ENCODE measurements around the gene MTSS2. TPM values are rescaled to one million over a fixed set of nuclear protein-coding genes. Genes with fewer than 3 reads are reported as not detected.

MTSS2 gene
- total RNA-seq, 1 experiment from 2014 or later = 47.6 TPM

GRCh38 chr16:70701998-70702397 is 16.1 kb upstream of the MTSS2 start:
- no TSS peak for BruUV-seq (replicated peaks)
- intact Hi-C loops (cut with micrococcal nuclease; ENCODE audit: unreplicated experiment) = no loop called here
- H3K36me3 ChIP-seq (ENCODE audit: insufficient read depth, low read length, poor library complexity, severe bottlenecking) = no peaks in the 10 kb centered on the region

GRCh38 chr16:70701596-70701995 is 15.7 kb upstream of the MTSS2 start:
- Histone ChIP-seq H3K4me1 (ENCODE audit: insufficient read depth, low read length, poor library complexity, severe bottlenecking) (peaks cover 6% of the 10 kb centered on the region), H3K27ac (ENCODE audit: low read depth, low read length, poor library complexity, severe bottlenecking) (no peak overlapping the region), H3K36me3 (ENCODE audit: insufficient read depth, low read length, poor library complexity, severe bottlenecking) (no peaks in the 10 kb centered on the region), H3K9me3 (ENCODE audit: low read depth, low read length, poor library complexity, severe bottlenecking) (no peaks in the 10 kb centered on the region), H3K27me3 (replicated peaks; ENCODE audit: insufficient read depth, low read depth, low read length, poor library complexity) (no peaks in the 10 kb centered on the region), H3K4me3 (ENCODE audit: low read depth, low read length, poor library complexity, severe bottlenecking) (no peak overlapping the region)
- BruUV-seq (replicated peaks) = no TSS peak
- POLR2A ChIA-PET (ENCODE audit: low non-redundant PET) = no interaction called here
- CTCF ChIA-PET = no interaction called here
- TF ChIP-seq, protein P1, sequence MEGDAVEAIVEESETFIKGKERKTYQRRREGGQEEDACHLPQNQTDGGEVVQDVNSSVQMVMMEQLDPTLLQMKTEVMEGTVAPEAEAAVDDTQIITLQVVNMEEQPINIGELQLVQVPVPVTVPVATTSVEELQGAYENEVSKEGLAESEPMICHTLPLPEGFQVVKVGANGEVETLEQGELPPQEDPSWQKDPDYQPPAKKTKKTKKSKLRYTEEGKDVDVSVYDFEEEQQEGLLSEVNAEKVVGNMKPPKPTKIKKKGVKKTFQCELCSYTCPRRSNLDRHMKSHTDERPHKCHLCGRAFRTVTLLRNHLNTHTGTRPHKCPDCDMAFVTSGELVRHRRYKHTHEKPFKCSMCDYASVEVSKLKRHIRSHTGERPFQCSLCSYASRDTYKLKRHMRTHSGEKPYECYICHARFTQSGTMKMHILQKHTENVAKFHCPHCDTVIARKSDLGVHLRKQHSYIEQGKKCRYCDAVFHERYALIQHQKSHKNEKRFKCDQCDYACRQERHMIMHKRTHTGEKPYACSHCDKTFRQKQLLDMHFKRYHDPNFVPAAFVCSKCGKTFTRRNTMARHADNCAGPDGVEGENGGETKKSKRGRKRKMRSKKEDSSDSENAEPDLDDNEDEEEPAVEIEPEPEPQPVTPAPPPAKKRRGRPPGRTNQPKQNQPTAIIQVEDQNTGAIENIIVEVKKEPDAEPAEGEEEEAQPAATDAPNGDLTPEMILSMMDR (conservative IDR thresholded peaks at IDR 0.05; ENCODE audit: low read depth, low read length) = no peak
- no peak for TF ChIP-seq EZH2 (IDR thresholded peaks at IDR 0.05; ENCODE audit: borderline replicate concordance, low read depth, low read length, poor library complexity, severe bottlenecking)
- intact Hi-C loops (cut with micrococcal nuclease; ENCODE audit: unreplicated experiment) = no loop called here
- no peak for DNase-seq (ENCODE audit: low spot score)

More at GRCh38 chr16:70701998-70702397, 16.1 kb upstream of the MTSS2 start:
- Histone ChIP-seq H3K27me3 (replicated peaks; ENCODE audit: insufficient read depth, low read depth, low read length, poor library complexity) (no peaks in the 10 kb centered on the region), H3K9me3 (ENCODE audit: low read depth, low read length, poor library complexity, severe bottlenecking) (no peaks in the 10 kb centered on the region), H3K27ac (ENCODE audit: low read depth, low read length, poor library complexity, severe bottlenecking) (no peak overlapping the region), H3K4me3 (ENCODE audit: low read depth, low read length, poor library complexity, severe bottlenecking) (no peak overlapping the region), H3K4me1 (ENCODE audit: insufficient read depth, low read length, poor library complexity, severe bottlenecking) (peaks cover 7% of the 10 kb centered on the region)
- TF ChIP-seq, protein P1 (conservative IDR thresholded peaks at IDR 0.05; ENCODE audit: low read depth, low read length) = no peak
- TF ChIP-seq EZH2 (IDR thresholded peaks at IDR 0.05; ENCODE audit: borderline replicate concordance, low read depth, low read length, poor library complexity, severe bottlenecking) = no peak
- ChIA-PET POLR2A (ENCODE audit: low non-redundant PET) (no interaction called here), CTCF (no interaction called here)
- DNase-seq (ENCODE audit: low spot score) = no peak

DNA sequence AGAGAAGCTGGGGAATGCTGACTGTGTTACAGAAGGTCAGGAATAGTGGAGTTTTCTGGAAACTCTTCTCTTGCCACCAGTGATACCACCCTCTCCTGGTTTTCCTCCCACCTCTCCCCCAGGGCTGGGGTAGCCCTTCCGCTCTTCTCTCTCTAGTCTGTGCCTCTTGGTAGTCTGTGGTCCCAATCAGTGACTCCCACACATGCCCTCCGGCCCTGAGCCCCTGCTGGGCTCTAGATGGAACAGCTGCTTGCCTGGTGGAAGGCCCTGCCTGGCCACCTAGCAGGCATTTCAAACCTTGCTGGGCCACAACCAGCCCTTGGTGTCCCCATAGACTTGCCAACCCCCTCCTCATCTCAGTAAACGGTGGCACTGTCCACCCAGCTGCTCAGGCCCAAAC is 15.2 kb upstream of the MTSS2 start:
- POLR2A ChIA-PET (ENCODE audit: low non-redundant PET) = no interaction called here
- DNase-seq (ENCODE audit: low spot score) = no peak
- Histone ChIP-seq H3K36me3 (ENCODE audit: insufficient read depth, low read length, poor library complexity, severe bottlenecking) (no peaks in the 10 kb centered on the region), H3K9me3 (ENCODE audit: low read depth, low read length, poor library complexity, severe bottlenecking) (no peaks in the 10 kb centered on the region), H3K27me3 (replicated peaks; ENCODE audit: insufficient read depth, low read depth, low read length, poor library complexity) (no peaks in the 10 kb centered on the region), H3K27ac (ENCODE audit: low read depth, low read length, poor library complexity, severe bottlenecking) (no peak overlapping the region), H3K4me3 (ENCODE audit: low read depth, low read length, poor library complexity, severe bottlenecking) (no peak overlapping the region), H3K4me1 (ENCODE audit: insufficient read depth, low read length, poor library complexity, severe bottlenecking) (peaks cover 6% of the 10 kb centered on the region)
- no TSS peak for BruUV-seq (replicated peaks)
- TF ChIP-seq, protein P1 (conservative IDR thresholded peaks at IDR 0.05; ENCODE audit: low read depth, low read length) = no peak
- no peak for TF ChIP-seq EZH2 (IDR thresholded peaks at IDR 0.05; ENCODE audit: borderline replicate concordance, low read depth, low read length, poor library complexity, severe bottlenecking)
- CTCF ChIA-PET = no interaction called here
- intact Hi-C loops (cut with micrococcal nuclease; ENCODE audit: unreplicated experiment) = no loop called here
